Neural progenitor cell (in vitro differentiated cells): ENCODE measurements around the gene LRRC32.

Source experiments
- EZH2phosphoT487 ChIP-seq: fragments of 200-600 bp; sonication (generic); IDR thresholded peaks from 2 replicates; pipeline ENCODE4 v1.6.1; 2017; ENCODE audit warnings: antibody characterized with exemption
- TF ChIP-seq, protein P1 (sequence below): fragments of 200-600 bp; sonication (generic); IDR thresholded peaks from 2 replicates; pipeline ENCODE4 v1.5.1; 2017; ENCODE audit warnings: antibody characterized with exemption, mild to moderate bottlenecking

DNA sequence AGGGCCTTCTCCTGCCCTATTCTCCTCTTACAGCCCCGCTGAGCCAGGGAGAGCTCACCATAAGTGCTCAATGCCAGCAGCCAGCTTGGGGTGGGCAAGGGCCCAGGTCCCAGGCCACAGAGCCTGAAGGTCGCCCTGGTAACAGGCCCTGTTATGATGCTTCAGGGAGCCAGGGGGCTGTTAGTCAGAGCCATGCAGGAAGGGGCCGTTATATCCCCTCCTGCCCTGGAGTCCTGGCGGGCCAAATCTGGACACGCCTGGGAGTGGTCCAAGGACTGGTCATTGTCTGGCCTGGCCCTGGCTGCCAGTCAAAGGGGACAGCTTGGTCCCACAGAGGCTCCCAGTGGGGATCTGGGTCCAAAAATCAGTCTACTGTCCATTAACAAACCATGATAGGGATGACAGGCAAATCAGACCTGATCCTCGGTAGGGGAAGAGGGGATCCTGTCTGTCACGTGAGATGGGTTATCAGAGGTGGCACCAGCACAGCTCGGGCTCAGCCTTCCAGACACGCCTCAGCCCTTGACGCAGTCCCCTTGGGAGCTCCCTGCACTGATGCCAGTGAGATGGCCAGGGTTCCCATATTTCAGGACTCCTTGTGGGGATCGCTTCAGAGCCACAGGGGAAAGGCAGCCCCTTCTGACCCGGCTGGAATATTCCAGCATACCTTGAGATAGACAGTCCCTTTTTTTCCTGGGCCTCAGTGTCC, 55.9 kb downstream of the LRRC32 start:
- TF ChIP-seq, protein P1, sequence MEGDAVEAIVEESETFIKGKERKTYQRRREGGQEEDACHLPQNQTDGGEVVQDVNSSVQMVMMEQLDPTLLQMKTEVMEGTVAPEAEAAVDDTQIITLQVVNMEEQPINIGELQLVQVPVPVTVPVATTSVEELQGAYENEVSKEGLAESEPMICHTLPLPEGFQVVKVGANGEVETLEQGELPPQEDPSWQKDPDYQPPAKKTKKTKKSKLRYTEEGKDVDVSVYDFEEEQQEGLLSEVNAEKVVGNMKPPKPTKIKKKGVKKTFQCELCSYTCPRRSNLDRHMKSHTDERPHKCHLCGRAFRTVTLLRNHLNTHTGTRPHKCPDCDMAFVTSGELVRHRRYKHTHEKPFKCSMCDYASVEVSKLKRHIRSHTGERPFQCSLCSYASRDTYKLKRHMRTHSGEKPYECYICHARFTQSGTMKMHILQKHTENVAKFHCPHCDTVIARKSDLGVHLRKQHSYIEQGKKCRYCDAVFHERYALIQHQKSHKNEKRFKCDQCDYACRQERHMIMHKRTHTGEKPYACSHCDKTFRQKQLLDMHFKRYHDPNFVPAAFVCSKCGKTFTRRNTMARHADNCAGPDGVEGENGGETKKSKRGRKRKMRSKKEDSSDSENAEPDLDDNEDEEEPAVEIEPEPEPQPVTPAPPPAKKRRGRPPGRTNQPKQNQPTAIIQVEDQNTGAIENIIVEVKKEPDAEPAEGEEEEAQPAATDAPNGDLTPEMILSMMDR, result no peak
- no peak for TF ChIP-seq EZH2phosphoT487
